ENCODE measurements around the gene MGAT3.
A peak's percentile ranks its signal among the peaks of the same experiment; 100 is the strongest.

The MGAT3 gene

DNA sequence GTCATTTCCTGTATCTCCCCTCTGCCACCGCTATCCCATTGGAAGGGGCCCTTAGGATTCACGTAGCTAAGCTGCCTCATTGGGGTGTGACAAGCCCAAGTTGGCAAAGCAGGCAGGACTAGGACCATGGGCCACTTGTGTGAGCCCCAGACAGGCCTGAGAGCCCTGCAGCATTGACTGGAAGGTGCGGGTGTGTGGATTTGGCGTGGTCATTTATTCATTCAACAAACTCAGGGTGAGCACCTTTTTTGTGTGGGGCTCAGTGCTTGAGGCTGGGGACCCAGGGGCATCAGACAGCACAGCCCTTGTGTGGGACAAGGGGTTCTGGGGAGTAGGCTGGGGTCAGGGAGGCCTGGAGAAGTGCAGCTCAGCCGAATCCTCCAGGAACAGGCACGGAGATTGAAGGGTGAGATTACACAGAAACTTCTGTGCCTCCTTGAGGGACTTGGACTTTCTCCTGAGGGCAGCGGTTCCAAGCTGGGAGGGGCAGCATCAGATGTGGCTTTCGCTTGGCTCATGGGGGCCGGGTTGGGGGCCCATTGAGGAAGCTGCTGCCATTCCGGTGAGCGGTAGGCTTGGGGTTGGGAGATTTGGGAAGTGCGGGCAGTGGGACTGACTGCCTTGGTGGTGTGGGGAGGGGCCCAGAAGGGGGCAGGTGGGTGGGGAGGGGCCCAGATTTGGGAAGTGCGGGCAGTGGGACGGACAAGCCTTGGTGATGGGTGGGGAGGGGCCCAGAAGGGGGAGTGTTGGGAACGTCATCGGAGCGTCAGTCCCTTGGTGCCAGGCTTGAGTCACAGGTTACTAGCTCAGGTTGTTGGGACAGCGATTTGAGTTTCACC is 11.9 kb downstream of the MGAT3 start:
- intact Hi-C loops (cut with DNase I) = no loop called here
- DNase-seq = peak in 1 of 42 donors; percentile 36

DNA sequence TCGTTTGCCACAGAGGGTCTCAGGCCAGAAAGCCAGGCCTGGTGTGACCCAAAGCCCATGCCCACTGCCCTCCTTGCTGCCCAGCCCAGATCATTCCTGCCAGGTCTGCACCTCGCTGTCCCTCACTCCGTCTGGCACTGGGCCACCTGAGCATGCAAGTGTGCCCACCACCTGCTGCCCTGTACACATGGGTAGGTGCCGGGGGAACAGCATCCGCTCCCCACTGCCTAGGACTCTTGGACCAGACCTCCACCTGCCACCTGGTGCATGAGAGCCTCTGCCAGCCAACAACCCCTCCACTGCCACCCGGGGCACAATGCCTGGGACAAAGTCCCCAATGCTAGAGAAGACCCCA is 12.5 kb downstream of the MGAT3 start:
- intact Hi-C loops (cut with DNase I) = no loop called here
- DNase-seq = peak in 1 of 42 donors; percentile 36

DNA sequence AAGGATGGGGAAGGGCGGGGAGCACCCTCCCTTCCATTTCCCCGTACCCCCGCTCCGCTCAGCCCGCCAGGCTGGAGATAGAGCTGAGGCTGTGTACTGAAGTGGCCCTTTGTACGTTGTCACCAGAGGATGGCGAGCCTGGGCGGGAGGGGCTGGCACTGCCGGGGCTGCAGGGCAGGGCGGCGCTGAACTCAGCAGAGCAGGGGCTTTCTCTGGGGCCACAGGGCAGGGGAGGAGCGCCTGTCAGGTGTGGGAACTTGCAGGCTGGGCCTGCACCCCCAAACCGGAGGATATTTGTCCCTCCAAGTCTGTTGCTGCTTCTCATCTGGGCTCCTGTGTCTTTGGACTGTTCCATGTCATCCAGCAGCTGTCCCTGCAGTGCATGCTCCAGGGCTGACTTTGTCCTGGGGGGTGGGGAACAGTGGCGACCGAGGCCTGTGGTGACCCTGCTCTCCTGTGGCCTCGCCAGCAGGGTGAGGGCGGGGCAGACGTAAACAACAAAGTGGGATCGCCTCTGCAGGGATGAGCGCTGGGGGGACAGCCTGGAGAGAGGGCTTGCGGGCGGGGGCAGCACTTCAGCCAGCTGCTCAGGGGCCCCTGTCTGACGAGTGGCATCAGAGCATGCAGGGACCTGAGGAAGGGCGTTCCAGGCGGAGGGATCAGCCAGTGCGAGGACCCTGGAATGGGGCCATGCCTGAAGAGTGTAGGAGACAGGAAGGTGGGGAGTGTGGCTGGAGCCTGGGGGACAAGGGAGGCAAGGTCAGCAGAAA is 13.1 kb downstream of the MGAT3 start:
- intact Hi-C loops (cut with DNase I) = no loop called here
- DNase-seq = peak; percentile 80 to 95 (median 90)

DNA sequence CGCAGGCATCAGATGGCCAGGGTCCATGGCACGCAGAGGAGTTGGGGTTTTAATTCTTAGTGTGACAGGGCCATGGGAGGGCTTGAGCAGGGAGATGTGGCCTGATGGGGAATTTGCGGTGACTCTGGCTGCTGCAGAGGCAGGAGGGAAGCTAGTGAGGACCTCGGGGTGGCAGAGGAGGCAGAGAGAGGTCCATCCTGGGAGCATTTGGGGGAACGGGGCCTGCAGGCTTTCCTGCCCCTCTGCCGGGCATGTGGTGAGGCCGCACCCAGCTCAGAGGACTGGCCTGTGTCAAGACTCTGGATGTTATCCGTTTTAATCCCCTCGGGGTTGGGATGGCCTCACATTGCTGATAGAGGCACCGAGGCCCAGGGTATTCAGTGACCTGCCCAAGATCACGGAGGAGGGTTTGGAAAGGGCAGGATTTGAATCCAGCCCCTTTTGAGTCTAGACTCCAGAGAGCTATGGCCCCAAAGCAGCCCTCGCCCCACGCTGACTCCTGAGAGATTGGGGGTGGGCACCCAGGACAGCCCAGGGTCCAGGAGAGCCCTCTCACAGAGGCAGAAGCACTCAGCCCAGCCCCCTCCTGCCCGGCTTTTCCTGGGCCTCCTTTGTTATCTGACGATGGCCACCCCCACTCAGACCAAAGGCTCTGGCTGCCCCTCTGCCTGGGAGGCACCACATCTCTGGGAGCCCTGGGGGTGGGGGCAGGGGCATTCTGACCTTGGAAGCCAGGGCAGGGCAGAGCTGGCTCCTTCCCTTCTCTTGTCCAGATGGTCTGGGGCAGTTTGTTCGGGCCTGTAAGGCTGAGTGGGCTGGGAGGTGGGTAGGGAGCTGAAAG is 13.9 kb downstream of the MGAT3 start:
- DNase-seq = peak in 2 of 42 donors; percentile 55 to 57
- intact Hi-C loops (cut with DNase I) = no loop called here

DNA sequence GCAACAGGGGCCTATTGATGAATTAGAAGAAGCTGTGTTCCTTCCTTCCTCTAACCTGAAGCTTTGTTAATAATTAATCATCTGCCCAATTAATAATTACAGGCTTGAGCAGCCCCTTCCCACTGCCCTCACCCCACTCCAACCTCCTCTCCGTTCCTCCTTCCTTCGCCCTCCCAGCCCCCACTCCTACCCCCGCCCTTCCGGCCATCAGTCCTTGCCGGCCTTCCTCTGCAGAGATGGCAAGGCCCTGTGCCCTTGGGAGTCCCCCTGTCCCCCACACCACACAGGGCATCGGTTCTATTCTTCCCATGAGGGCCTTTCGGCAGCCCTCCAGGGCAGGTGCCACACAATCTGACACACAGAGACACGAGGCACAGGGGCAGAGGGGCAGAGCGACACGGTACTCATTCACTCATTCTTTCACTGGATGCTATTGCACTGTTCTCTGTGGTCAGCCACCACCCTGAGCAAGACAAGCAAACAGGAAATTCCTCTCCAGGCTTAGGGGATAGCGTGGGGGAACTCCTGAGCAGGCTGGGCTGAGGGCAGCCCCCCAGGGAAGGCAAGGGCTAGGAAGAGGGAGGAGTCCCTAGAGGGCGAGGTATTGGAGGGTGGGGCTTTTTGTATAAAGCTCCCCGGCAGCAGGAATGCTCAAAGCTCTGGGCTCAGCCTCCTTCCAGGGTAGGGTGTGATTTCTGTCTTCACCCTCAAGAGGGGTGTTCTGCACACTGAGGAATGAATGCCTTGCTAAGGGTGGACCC is 14.7 kb downstream of the MGAT3 start:
- intact Hi-C loops (cut with DNase I) = no loop called here
- peak in 1 of 42 donors; percentile 42 for DNase-seq

DNA sequence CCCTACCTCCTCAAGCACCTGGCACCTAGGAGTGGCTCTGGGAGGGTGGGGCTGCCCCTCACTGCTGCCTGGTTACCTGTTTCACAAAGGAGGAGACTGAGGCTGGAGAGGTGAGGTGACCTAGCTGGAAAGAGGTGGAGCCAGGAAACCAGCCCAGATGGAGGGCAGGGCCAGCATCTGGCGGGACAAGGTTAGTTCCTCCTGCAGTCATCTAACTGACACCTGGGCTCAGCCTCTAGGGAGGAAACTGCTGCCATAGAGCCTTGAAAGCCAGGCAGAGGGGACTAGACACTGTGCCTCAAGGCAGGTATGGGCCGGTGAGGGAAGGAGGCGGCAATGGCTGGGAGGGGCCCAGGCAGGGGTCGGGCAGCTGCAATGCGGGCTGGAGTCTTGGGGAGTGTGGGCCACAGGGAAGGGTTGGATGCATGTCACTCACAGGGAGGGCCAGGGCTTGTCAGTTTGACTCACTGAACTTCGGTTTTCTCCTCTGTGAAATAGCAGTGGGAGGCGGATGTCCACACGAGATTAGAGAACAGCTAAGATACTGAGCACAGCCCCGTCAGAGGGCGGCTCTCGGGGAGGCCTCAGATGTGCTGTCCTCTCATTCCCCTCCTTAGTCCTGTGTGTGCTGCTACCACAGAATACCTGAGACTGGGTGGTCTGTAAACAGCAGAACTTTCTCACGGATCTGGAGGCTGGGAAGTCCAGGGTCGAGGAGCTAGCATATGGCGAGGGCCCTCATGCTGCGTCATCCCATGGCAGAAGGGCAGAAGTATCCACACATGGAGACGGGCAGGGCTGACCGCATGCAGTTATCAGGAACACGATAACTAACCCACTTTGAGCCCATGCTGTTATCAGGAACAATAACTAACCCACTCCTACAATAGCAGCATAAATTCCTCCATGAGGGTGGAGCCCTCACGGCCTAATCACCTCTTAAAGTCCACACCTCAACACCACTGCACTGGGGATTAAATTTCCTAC is 16.1 kb downstream of the MGAT3 start:
- DNase-seq = no peak
- intact Hi-C loops (cut with DNase I) = no loop called here

DNA sequence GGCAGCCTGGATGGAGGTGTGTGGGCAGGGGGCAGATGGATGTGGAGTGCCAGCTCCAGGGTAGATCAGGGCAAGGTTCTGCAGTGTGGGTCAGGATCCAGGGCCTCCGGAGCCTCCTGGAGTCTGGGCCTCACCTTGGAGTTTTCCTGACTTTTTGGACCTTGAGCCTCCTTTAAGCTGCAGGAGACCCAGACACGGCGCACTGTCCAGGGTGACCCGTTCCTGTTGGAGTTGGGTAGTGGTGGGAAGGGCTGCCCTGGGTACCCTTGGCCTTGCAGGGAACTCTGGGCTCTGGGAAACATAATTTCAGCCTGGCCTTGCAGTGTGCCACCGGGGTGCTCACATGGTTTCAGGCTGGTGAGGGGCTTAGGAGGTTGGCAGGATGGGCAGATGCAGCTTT is 17.0 kb downstream of the MGAT3 start:
- DNase-seq = no peak
- intact Hi-C loops (cut with DNase I) = no loop called here

DNA sequence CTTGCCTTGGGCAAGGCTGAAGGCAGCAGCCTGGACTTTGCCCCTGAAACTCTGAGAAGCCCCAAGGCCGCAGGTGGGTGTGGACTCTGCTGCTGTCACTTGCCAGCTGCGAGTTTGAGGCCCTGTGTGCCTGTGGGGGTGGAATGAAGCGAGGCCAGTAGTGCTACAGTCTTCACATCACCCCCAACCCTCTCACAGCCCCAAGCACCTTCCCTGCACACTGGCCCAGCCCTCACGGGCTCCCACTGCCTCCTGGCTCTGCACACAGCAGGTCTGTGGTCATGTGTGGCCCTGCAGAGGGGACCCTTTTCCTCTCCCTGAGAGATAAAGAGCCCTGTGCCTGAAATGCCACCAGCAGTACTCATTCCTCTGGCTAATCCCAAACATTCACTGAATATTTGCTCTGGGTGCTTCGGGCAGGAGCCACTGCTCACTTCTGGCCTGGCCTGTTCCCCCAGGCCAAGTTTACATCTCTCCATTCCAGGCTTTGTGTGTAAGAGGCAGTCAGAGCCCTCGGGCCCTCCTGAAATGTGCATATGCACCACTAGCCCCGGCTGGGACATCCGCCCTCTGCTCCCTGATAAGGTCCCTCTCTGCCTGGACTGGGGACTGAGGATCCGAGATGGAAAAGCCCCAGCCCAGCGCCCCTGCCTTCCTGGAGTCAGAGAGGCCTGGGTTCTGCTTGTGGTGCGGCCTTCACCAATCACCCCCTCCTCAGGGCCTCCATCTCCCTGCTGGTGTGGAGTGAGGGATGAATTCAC is 17.7 kb downstream of the MGAT3 start:
- intact Hi-C loops (cut with DNase I) = no loop called here

DNA sequence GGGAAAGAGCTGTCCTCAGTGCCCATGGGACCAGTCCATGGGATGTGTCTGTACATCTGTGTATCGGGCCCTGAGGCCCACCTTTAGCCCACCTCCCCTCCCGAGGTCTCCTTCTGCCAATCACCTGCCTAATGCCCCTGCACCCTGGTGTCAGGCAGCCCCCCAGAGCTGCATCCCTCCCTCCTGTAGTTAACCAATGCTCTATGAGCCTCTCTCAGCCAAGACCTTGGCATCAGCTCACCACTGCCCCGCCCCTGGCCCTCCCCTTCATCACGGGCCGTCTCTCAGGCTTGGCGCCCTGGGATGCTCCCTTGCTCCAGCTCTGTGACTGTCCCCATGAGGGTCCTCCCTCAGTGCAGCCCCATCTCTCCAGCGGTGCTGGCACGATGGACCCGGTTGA is 18.5 kb downstream of the MGAT3 start:
- DNase-seq = peak in 34 of 42 donors; percentile 34 to 86 (median 66)

More for the DNA sequence above, 17.7 kb downstream of the MGAT3 start:
- no peak for DNase-seq

DNA sequence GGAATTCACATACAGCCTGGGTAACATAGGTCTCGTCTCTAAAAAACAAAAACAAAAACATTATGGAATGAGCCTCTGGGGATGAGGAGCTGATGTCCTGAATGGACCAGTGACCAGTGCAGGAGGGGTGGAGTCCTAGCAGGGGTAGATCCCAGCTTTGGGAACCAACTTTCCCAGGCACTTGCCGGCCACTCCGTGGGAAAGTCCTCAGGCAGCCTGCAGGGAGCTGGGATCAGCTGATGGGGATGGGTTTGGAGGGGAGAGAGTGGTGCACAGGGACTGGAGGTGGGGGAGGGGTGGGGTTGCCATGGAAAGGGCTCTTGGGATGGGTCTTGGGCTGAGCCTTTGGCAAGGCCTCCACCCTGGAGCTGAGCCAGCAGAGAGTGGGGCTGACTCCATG is 19.1 kb downstream of the MGAT3 start:
- peak in 4 of 42 donors; percentile 36 to 54 (median 44) for DNase-seq
- intact Hi-C loops (cut with DNase I) = no loop called here

More for the DNA sequence above, 18.5 kb downstream of the MGAT3 start:
- intact Hi-C loops (cut with DNase I) = no loop called here

DNA sequence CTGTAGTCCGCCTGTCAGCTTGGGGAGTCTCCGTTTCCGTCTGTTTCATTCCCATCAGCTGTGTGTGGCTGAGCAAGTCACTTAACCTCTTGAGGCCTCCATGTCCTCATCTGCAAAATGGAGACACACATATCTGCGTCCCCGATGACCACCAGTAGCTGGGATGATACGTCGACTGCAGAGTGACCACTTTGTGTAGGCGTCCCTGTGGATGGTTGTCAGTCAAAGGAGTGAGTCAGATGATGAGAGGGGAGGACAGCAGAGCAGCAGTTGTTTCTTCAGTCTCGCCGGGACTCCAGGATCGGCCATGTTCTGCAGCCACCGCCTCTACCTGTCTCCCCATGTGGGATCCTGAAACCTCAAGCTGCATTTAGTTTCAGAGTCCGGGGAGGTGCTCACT is 19.9 kb downstream of the MGAT3 start:
- DNase-seq = no peak
- intact Hi-C loops (cut with DNase I) = no loop called here

DNA sequence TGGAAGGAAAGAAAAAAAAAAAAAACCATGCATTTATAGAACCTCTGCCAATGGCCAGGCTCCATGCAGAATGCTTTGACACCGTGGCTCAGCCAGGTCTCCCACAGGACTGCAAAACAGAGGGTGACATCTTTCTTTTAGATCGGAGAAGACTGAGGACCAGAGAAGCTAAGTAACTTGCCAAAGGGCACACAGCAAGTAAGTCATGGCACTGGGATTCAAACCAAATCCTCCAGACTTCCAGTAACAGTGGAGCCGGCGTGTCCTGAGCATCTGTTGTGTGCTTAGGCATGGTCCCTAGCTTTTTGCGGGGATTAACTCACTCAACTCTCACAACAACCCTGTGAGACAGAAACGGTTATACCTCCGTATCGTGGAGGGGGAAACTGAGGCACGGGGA is 20.7 kb downstream of the MGAT3 start:
- DNase-seq = no peak
- intact Hi-C loops (cut with DNase I) = no loop called here

DNA sequence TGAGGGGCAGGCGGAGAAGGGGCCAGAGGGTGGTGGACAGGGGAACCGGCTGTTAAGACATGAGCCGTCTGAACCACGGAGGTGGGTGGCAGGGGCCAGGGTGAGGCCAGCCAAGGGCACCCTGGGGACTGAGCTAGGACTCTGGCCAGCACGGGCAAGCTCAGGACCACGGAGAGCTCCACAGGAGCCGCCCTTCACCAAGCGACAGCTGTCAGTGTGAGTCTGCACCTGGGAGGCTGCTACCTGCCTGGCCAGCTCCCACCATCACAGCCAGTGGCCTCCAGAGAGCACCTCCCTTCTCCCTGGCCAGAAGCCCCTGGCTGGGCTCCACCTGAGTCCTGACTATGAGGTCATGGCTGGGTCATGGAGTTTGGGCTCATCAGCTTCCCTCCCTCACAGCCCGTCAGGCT is 21.6 kb downstream of the MGAT3 start:
- intact Hi-C loops (cut with DNase I) = no loop called here
- peak in 1 of 42 donors; percentile 43 for DNase-seq

DNA sequence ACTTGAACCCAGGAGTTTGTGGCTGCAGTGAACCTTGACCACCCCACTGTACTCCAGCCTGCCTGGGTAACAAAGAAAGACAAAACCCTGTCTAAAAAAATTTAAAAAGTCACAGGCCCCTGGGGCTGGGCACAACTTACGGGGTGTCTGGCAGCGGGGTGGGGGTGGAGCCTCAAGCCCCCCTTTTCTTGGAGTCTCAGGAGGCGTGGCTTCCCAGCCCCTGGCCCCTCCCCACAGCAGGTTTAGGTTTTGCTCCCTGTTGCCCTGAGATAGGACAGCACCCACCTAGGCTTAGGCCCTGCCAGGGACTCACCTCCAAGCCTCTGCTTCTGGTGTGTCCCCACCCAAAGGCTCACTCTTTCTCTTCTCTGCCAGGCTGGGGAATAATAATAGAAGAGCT is 22.4 kb downstream of the MGAT3 start:
- DNase-seq = no peak
- intact Hi-C loops (cut with DNase I) = no loop called here

DNA sequence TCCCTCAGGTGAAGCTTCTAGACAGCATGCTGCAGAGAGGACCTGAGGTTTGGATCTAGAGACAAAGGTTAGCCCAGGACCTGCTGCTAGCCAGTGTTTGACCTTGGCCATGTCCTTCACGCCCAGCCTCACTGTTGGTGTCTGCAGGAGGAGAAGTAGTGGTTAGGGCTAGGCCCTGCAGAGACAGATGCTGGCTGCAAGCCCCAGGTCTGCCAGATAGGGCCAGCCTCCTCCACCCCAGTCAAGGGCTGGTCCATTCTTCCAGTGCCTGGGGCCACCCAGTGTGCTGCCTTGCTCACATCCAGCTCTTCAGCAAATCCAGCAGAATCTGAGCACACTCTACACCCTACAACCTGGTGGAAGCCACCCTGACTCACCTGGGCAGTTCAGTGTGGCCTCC is 23.7 kb downstream of the MGAT3 start:
- intact Hi-C loops (cut with DNase I) = no loop called here
- no peak for DNase-seq

DNA sequence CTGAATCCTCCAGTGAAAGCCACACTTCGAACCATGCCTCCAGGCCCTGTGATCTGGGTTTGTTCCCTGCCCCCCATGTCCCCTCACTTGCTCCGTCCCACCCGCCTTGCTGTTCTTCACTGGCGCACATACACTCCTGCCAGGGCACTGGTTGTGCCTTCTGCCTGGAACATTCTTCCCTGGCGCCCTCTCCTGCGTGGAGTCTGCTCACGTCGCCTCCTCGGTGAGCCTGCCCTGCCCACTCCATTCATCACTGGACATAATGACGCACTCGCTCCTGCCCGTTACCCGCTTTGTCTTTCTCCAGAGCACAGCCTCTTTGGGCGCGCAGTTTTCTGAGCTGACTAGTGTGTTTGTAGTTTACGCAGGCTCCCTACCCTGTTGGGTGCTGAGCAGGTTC is 24.2 kb downstream of the MGAT3 start:
- DNase-seq = peak in 15 of 42 donors; percentile 38 to 80 (median 62)
- intact Hi-C loops (cut with DNase I) = no loop called here

DNA sequence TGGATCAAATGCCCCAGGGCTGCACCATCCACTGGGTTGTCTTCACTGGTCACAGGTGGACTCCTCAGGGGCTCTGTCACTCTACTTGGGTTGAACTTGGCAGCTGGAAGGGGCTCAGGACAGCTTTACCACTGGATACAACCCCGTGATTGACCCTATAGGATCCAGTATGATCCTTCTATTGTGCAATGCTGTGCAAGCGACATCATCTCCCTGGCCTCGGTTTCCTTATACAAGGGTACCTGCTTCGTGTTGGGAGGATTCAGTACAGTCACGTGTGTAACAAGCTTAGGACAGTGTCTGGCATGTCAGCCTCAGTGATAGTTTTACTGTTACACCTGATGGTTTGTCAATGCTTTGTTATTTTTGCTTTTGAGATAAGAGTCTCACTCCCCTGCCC is 24.8 kb downstream of the MGAT3 start:
- DNase-seq = no peak
- intact Hi-C loops (cut with DNase I) = no loop called here

All from head of caudate nucleus (tissue), 42 donors.